Breast epithelium (tissue), 3 donors: ENCODE results near the gene ARFGEF2.

Experiments used
- POLR2A ChIP-seq: fragments of 450-650 bp; IDR thresholded peaks from one replicate; pipeline ENCODE4 v1.6.1; 2016; ENCODE audit warnings: antibody characterized with exemption, mild to moderate bottlenecking, moderate library complexity
- POLR2AphosphoS5 ChIP-seq, 3 donors: sonication (generic); formaldehyde crosslinking; IDR thresholded peaks; one replicate each; pipeline ENCODE4 v1.6.1; 2017; ENCODE audit warnings: antibody characterized with exemption in 3 of 3
- TF ChIP-seq, protein P1 (sequence below), 3 donors: fragments of 450-650 bp; IDR thresholded peaks; one replicate each; pipeline ENCODE4 v1.5.1; 2016 to 2017; ENCODE audit warnings: antibody characterized with exemption in 3 of 3, mild to moderate bottlenecking in 3 of 3, moderate library complexity in 3 of 3

DNA sequence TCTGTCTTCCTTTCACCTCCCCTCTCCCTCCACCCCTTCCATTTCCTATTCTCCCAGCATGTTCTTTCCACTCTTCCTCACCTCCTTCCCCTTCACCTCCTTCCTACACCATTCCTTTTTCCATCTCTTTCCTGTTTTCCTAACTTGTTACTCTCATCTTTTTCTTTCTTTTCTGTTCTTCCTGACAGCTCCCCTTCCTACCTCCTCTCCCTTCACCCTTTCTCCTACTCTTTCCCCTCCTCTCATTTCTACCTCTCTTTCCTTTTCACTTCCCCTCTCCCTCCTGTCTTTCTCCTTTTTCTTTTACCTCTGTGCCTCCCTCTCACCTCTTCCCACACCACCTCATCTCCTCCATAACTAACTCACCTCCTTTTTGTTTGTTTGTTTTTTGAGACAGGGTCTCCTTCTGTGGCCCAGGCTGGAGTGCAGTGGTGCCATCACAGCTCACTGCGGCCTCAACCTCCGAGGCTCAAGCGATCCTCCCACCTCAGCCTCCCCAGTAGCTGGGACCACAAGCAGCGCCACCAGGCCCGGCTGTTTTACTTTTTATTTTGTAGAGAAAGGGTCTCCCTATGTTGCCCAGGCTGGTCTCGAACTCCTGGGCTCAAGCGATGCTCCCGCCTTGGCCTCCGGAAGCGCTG lies 864 bp upstream of the ARFGEF2 start:
- TF ChIP-seq, protein P1, sequence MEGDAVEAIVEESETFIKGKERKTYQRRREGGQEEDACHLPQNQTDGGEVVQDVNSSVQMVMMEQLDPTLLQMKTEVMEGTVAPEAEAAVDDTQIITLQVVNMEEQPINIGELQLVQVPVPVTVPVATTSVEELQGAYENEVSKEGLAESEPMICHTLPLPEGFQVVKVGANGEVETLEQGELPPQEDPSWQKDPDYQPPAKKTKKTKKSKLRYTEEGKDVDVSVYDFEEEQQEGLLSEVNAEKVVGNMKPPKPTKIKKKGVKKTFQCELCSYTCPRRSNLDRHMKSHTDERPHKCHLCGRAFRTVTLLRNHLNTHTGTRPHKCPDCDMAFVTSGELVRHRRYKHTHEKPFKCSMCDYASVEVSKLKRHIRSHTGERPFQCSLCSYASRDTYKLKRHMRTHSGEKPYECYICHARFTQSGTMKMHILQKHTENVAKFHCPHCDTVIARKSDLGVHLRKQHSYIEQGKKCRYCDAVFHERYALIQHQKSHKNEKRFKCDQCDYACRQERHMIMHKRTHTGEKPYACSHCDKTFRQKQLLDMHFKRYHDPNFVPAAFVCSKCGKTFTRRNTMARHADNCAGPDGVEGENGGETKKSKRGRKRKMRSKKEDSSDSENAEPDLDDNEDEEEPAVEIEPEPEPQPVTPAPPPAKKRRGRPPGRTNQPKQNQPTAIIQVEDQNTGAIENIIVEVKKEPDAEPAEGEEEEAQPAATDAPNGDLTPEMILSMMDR (IDR thresholded peaks at IDR 0.05) = no peak
- no peak for TF ChIP-seq POLR2A
- TF ChIP-seq POLR2AphosphoS5 (IDR thresholded peaks at IDR 0.05) = no peak
